H54 (cell line): Measurements from ENCODE around the gene BMP3.

Experiments used
- DNase-seq: peaks from one replicate; pipeline ENCODE4 v3.0.0; 2011; ENCODE audit warnings: low spot score, mixed read lengths; ENCODE audit not compliant: insufficient read length
- FAIRE-seq: peaks from 3 replicates; lab custom pipeline; 2011; peaks lifted over from hg19 to GRCh38; lab: Jason Lieb, UNC
- POLR2A ChIP-seq: IDR thresholded peaks from 2 replicates; pipeline ENCODE4 v1.6.1; 2011; ENCODE audit warnings: low read depth, mild to moderate bottlenecking, low read length

Gene BMP3

DNA sequence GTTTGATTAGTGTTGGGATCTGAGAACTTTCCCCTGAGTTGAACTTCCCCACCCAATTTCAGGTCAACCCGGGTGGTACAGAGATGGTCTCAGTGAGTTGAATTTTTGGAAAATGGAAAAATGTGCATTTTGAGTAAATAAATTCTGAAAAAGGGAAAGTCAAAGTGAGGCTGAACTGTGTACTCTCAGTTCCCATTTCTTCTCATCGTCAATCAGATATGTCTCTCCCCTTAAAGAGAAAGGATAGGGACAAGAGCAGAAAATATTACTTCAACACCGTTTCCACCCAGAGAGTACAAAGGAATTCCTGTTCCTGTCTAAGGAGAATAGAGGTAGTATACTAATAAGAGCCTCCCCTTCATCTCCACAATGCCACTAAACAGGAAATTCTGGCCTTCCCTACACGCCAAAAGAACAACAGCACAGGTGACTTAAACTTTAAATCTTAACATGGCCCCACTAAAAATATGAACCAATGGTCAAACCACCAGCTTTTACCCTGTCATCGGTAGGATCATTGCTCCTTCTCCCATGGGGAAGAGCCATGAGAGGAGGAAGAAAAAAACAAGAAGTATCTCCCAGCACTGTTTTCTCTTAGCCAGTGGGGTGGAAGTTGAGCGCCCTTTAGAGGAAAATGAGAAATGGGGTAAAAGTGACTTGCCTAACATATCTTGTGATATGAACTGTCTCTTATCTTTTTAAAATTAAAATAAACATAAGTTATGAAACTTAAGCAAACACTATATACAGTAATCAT is 30.3 kb downstream of the BMP3 start:
- FAIRE-seq: no peak
- no peak for DNase-seq
- TF ChIP-seq POLR2A: no peak

DNA sequence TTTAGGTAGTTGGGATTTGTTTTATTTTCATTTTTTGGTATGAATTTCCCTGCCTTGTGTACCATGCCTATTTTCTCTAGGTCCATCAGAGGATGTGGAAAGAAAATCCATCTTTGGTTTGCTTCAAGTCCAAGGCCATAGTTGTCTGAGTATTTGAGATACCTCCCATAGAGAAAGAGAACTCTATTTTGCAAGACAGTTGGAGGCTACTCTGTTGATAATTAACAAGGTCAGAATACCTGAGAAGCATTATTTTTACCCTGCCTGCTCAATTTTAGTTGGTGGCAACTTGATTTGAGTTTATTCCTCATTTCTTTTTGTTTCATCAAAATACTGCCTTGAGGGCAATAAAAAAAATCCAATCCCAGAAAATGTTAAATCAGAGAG is 30.8 kb downstream of the BMP3 start:
- TF ChIP-seq POLR2A: no peak
- no peak for DNase-seq
- no peak for FAIRE-seq

DNA sequence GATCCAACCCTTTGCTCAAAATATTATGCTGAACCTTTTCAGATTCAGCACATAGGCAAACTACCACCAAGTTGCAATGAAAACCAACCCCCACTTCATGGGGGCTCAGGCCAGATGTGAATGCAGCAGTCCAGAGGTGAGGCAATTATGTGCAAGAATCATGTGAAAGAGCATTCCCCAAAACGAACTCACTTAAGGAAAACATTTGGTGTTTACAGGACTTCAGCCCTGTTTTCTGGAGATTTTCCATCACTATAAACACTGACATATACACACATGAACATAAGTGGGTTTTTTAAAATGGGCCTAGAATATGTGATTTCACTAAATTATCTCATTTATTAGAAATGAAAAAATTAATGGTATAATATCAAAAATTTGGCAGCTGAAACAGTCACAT is 31.5 kb downstream of the BMP3 start:
- DNase-seq (no peak), FAIRE-seq (no peak)
- TF ChIP-seq POLR2A: no peak

DNA sequence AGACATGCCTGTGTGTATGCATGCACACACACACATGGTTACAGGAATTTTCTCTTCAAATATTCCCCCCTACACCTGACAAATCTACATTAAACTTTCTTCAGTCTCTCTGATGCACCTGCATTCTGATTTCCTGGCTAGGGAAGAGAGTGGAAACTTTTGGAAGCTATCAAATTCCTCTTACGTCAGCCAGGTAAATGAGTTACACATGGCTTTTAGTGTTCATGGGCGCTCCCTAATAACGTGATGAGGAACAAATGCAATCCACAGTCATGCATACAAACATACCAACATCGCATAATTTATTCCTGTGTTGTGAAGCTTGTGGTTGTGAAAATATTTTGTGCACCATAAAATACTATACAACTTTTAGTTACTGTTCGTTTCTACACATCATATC is 34.9 kb downstream of the BMP3 start:
- FAIRE-seq (no peak), DNase-seq (no peak)
- no peak for TF ChIP-seq POLR2A

DNA sequence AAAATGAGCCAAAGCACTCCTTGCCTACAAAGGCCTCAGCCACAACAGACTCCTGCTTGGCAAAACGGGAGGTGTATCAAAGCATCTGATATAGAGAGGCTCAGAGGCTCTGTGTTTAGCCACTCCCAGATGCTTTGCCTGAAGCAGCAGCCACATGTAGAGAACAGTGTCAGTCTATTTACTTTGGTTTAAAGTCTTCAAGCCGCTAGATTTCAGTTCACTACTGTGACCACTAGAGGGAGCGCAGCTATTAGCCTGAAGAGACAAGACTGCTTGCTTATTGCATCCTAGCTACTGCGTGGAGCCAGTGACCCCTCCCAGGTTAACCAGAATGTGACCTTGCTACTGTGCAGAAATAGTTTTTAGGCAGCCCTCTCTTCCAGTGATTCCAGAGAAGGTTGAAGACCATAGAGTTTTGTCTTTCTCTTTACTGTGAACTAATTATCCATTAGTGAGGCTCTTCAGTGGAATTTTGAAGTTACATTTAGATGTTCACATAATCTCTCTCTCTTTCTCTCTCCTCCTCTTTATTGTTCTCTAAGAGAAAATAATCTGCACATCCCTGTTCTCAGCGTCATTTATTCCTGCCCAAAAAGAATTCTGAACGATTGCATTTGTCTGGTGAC is 39.3 kb downstream of the BMP3 start:
- TF ChIP-seq POLR2A: no peak
- peak; percentile 4 for DNase-seq
- FAIRE-seq: peak; percentile 75

DNA sequence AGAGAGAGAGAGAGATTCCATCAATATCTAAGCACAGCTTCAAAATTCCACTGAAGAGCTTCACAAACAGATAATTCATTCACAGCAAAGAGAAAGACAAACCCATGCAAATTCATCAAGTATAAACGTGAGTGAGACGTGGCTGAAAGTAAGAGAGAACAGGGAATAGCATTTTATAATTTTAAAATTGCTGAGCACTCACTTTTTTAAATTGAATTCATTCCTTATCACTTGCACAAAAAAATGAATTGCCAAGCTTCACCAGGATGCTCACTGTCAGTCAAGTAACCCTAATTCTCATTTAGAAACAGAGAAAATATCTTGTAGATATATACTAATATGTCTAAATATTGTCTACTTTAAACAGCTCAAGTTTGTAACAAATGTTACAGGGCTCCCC is 40.5 kb downstream of the BMP3 start:
- DNase-seq (no peak), FAIRE-seq (no peak)

DNA sequence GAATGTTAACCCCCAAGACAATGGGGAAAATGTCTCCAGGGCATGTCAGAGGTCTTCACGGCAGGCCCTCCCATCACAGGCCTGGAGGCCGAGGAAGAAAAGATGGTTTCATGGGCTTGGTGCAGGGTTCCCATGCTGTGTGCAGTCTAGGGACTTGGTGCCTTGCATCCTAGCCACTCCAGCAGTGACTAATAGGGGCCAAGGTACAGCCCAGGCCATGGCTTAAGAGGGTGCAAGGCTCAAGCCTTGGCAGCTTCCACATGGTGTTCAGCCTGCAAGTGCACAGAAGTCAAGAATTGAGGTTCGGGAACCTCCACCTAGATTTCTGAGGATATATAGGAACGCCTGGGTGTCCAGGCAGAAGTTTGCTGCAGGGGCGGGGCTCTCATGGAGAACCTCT is 50.6 kb downstream of the BMP3 start:
- TF ChIP-seq POLR2A: no peak
- DNase-seq (no peak), FAIRE-seq (no peak)

More for the DNA sequence above, 40.5 kb downstream of the BMP3 start:
- no peak for TF ChIP-seq POLR2A

DNA sequence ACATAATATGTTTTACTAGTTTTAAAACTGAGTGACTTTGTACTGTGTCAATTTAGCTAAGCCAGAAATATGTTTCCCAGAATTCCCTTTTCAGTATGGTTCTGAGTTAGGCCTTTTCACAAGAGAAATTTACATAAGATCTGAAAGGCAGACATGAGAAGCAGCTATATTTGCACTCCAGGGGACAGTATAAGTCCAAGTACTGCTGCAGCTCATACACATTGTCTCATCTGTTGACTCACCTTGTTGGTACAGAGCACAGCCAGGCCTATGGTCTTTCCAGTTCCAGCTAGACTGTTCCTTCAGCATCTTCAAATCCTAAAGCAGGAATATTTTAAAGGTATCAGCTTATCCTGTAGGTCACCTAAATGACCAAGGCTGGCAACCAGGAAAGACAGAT is 53.5 kb downstream of the BMP3 start:
- no peak for FAIRE-seq
- no peak for TF ChIP-seq POLR2A
- DNase-seq: no peak

DNA sequence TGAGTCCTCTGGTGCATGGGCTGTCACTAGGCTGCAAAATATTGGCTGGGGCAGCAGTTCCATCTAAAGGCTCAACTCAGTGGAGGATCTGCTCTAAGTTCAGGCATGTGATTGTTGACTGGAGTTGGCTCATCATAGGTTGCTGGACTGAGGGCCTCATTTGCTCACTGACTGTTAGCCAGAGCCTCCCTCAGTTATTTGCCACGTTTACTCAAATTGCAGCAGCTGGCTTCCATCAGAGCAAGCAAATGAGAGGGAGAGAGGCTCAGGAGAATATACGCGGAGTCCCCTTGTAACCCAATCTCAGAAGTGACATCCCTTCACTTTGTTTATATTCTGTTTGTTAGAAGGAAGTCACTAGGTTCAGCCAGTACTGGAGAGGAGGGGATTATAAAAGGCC is 54.1 kb downstream of the BMP3 start:
- DNase-seq: no peak
- FAIRE-seq: no peak
- no peak for TF ChIP-seq POLR2A

DNA sequence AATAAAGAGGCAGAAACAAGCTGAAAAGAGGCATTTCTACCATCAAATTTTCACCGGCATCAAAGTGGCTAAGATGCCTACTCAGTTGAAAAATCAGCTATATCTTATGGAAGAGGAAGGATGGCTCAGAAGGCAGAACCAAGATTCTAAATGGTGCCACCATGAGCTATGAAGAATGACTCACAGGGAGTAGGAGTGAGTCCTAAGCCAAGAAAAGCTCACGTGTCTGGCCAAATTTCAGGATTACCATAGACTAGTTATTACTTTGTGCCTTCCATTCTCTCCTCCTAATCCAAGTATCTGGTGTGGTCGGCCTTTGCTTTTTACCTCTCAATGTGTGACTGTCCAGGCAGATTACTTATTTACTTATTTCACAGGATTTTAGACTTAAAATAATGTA is 54.8 kb downstream of the BMP3 start:
- DNase-seq (no peak), FAIRE-seq (no peak)

DNA sequence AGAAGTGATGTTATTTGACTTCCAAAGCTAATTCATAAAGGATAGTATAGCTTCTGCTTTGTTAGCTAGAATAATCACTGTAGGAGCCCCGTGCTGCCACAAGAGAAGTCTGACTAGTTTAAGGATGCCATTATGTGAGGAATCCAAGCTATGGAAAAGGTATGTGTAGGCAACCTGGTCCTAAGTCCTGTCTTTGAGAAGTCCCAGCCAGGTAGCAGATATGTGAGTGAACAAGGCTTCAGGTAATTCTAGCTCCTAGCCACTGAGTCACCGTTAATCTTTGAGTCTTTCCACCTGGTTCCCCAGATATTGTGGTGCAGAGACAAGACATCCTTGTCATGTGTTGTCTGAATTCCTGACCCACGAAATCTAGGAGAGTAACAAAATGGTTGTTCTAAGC is 55.5 kb downstream of the BMP3 start:
- no peak for TF ChIP-seq POLR2A
- no peak for FAIRE-seq
- no peak for DNase-seq

More for the DNA sequence above, 54.8 kb downstream of the BMP3 start:
- no peak for TF ChIP-seq POLR2A

DNA sequence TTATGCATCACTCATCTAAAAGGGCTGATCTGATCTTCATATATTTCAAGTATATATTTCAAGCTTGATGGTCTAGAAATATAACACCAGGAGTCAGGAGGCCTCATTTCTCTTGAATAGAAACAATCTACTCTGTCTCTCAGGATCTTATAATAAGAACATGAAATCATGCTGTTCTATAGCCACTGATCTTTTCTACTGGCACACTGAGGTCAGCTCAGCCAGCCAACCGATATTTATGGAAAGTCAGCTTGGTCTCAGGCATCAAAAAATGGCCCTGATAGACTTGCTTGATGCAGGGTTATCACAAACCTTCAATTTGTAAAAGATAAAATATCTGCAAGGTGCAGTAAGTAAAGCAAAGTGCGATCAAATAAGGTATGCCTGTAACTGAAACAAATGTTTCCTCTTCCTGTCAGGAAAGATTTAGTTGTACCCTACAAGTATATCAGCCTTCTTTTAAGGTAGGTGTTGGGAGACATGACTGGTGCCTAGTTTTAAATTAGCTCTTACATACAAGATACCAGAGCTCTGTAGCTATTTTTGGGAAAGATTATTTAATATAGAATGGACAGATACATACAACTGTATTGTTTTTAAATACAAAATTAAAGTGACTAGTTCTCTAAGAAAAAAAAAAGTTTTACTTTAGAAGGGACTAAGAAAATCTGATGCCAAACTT is 63.4 kb downstream of the BMP3 start:
- TF ChIP-seq POLR2A: no peak
- DNase-seq (no peak), FAIRE-seq (no peak)

DNA sequence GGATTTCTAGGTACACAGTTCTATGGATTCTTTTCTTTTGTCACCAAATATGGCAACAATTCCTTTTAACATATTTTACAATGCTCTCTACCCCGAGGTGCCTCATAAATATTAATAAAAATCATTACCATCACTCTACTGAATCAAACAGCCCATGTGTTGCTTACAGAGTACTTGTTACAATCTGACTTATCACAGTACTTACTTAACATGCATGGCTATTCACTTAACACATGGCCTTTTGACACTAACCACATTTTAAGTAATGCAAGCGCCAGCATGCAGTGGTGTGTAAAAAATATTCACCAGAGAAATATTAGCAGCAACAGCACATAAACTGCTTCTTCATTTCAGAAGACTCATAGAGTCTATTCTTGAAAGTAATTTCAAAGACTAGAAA is 64.9 kb downstream of the BMP3 start:
- no peak for TF ChIP-seq POLR2A
- DNase-seq (no peak), FAIRE-seq (no peak)

DNA sequence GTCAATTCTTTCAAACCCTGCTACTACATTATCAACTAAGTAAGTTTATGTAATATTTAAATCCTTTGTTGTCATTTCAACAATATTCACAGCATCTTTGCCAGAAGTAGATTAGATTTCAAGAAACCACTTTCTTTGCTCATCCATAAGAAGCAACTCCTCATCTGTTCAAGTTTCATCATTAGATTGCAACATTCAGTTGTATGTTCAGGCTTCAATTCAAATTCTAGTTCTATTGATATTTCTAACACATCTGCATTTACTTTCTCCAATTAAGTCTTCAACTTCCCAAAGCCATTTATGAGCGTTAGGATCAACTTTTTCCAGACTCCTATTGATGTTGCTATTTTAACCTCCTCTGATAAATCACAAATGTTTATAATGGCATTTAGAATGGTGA is 66.1 kb downstream of the BMP3 start:
- DNase-seq: no peak
- no peak for TF ChIP-seq POLR2A
- no peak for FAIRE-seq
